ENCODE measurements around the gene TBC1D2B. TPM values are rescaled to one million over a fixed set of nuclear protein-coding genes. Genes with fewer than 3 reads are reported as not detected.

Gene TBC1D2B
- total and polyA plus RNA-seq, 2 of the 4 experiments (the other 2 are of a cell fraction): 17.7 to 28.3 TPM

- no peak for TF ChIP-seq CTCF (conservative IDR thresholded peaks at IDR 0.05; ENCODE audit: low read depth, low read length)
- no peak for TF ChIP-seq USF2 (IDR thresholded peaks at IDR 0.05; ENCODE audit: low read depth, low read length)
- TF ChIP-seq CHD1 (IDR thresholded peaks at IDR 0.05; ENCODE audit: low read depth, low read length): no peak
- TF ChIP-seq RAD21 (IDR thresholded peaks at IDR 0.05; ENCODE audit: low read length): no peak
- TF ChIP-seq ELK1 (IDR thresholded peaks at IDR 0.05; ENCODE audit: borderline replicate concordance, low read depth, low read length): no peak
- no peak for TF ChIP-seq FOS (IDR thresholded peaks at IDR 0.05; ENCODE audit: low read depth, low read length)
- no peak for TF ChIP-seq RFX5 (IDR thresholded peaks at IDR 0.05; ENCODE audit: low read depth, low read length)
- TF ChIP-seq RCOR1 (IDR thresholded peaks at IDR 0.05; ENCODE audit: insufficient replicate concordance, low read length): no peak
- no peak for TF ChIP-seq MAZ (IDR thresholded peaks at IDR 0.05; ENCODE audit: borderline replicate concordance, low read depth, low read length)
- no peak for TF ChIP-seq MXI1 (IDR thresholded peaks at IDR 0.05; ENCODE audit: borderline replicate concordance, low read depth, low read length)
- TF ChIP-seq BHLHE40 (IDR thresholded peaks at IDR 0.05; ENCODE audit: low read depth, low read length): no peak
- TF ChIP-seq POLR2A (IDR thresholded peaks at IDR 0.05; ENCODE audit: low read depth, low read length): no peak
- TF ChIP-seq SMC3 (IDR thresholded peaks at IDR 0.05; ENCODE audit: low read depth, low read length): no peak
- TF ChIP-seq MAFK (IDR thresholded peaks at IDR 0.05; ENCODE audit: low read depth, low read length): no peak
- no peak for TF ChIP-seq NFE2L2 (IDR thresholded peaks at IDR 0.05; ENCODE audit: low read depth, low read length)
- TF ChIP-seq CEBPB (IDR thresholded peaks at IDR 0.05; ENCODE audit: low read depth, low read length): no peak
- Histone ChIP-seq H3K36me3 (ENCODE audit: control insufficient read depth, insufficient read depth, low read length) (peaks cover 50% of the 10 kb centered on the region), H4K20me1 (ENCODE audit: insufficient read depth, low read length) (no peaks in the 10 kb centered on the region; the same call in 1 of the 2 replicates), H3K9me1 (ENCODE audit: insufficient read depth, low read length) (peaks cover 11% of the 10 kb centered on the region; the same call in 1 of the 2 replicates), H3K9me3 (ENCODE audit: control insufficient read depth, insufficient read depth, low read length) (no peaks in the 10 kb centered on the region), H3K23ac (ENCODE audit: low read depth, low read length) (no peak overlapping the region), H3K4ac (ENCODE audit: low read depth, low read length) (no peak overlapping the region), H3K18ac (ENCODE audit: low read depth, low read length) (no peak overlapping the region), H2BK5ac (ENCODE audit: low read depth, low read length, poor library complexity, severe bottlenecking) (no peak overlapping the region), H3K4me2 (ENCODE audit: low read depth, low read length) (no peak overlapping the region), H3K27ac (ENCODE audit: insufficient read depth, low read length) (no peak overlapping the region), H2BK120ac (ENCODE audit: low read depth, low read length) (no peak overlapping the region), H3K56ac (ENCODE audit: extremely low read depth, insufficient read depth, low read length) (no peak overlapping the region), H2AK9ac (replicated peaks; ENCODE audit: low read depth, low read length, poor library complexity) (no peak overlapping the region), H2BK20ac (ENCODE audit: low read depth, low read length) (no peak overlapping the region), H3K14ac (replicated peaks; ENCODE audit: low read depth, low read length) (no peak overlapping the region), H3K9ac (ENCODE audit: low read depth, low read length) (no peak overlapping the region), H4K8ac (ENCODE audit: low read depth in 2 of 2, low read length in 2 of 2) (no peak overlapping the region), H2AFZ (replicated peaks; ENCODE audit: low read length, poor library complexity) (no peak overlapping the region), H3K79me1 (ENCODE audit: low read depth in 1 of 2, low read length in 2 of 2) (peaks cover 4 to 39% of the 10 kb centered on the region in 2 experiments; a peak in 3 of 4 replicates), H2AK5ac (ENCODE audit: low read depth, low read length) (no peak overlapping the region), H2BK15ac (ENCODE audit: low read depth, low read length) (no peak overlapping the region), H3K4me3 (ENCODE audit: insufficient read depth, low read depth, low read length) (no peak overlapping the region), H4K5ac (ENCODE audit: low read depth, low read length) (no peak overlapping the region), H3K4me1 (ENCODE audit: control insufficient read depth, insufficient read depth, low read length) (peaks cover 6% of the 10 kb centered on the region; the same call in 1 of the 2 replicates), H4K91ac (ENCODE audit: insufficient read depth, low read depth, low read length) (no peak overlapping the region), H3K27me3 (ENCODE audit: control insufficient read depth, insufficient read depth, low read length) (no peaks in the 10 kb centered on the region)
- no peak for ATAC-seq (ENCODE audit: low read depth)
- intact Hi-C loops (cut with micrococcal nuclease): no loop called here
- WGBS, 2 experiments (ENCODE audit: extremely low coverage in 2 of 2, insufficient read length in 1 of 2): no CpG with 5 or more reads among the region's 11 CpGs
- DNase-seq: no peak
- dilution Hi-C loops (cut with HindIII; ENCODE audit: low sequenced_read_pairs, unreplicated experiment): no loop called here
- POLR2A ChIA-PET (ENCODE audit: unreplicated experiment): no interaction called here
- in situ Hi-C loops (cut with MboI; ENCODE audit: low sequenced_read_pairs): no loop called here
- CTCF ChIA-PET: interaction anchor here (1.2 kb wide), 1 partner anchor 31 kb away, joined by 3 read pairs; no protein-coding TSS in a partner anchor
- no TSS peak for BruUV-seq (replicated peaks)
Measured at GRCh38 chr15:78018946-78019644, 58.4 kb downstream of the TBC1D2B start.

Measured in IMR-90 (cell line).